Body of pancreas (tissue), 4 donors: ENCODE measurements around the gene EEFSEC.

Source experiments
- POLR2A ChIP-seq, 3 donors: fragments of 450-650 bp; IDR thresholded peaks; one replicate each; pipeline ENCODE4 v1.6.1; 2016; ENCODE audit warnings: antibody characterized with exemption in 3 of 3, mild to moderate bottlenecking in 2 of 3
- TF ChIP-seq, protein P1 (sequence below), 7 experiments: fragments of 450-650 bp in 4 of 7; fragments of 200-600 bp in 3 of 7; sonication (generic) in 3 of 7; IDR thresholded peaks; one replicate each; pipeline ENCODE4 v1.5.1; 2016 to 2019; ENCODE audit warnings: antibody characterized with exemption in 7 of 7

GRCh38 chr3:128447561-128448013, 294.3 kb downstream of the EEFSEC start:
- TF ChIP-seq POLR2A (IDR thresholded peaks at IDR 0.05), result no peak
- TF ChIP-seq, protein P1, sequence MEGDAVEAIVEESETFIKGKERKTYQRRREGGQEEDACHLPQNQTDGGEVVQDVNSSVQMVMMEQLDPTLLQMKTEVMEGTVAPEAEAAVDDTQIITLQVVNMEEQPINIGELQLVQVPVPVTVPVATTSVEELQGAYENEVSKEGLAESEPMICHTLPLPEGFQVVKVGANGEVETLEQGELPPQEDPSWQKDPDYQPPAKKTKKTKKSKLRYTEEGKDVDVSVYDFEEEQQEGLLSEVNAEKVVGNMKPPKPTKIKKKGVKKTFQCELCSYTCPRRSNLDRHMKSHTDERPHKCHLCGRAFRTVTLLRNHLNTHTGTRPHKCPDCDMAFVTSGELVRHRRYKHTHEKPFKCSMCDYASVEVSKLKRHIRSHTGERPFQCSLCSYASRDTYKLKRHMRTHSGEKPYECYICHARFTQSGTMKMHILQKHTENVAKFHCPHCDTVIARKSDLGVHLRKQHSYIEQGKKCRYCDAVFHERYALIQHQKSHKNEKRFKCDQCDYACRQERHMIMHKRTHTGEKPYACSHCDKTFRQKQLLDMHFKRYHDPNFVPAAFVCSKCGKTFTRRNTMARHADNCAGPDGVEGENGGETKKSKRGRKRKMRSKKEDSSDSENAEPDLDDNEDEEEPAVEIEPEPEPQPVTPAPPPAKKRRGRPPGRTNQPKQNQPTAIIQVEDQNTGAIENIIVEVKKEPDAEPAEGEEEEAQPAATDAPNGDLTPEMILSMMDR (IDR thresholded peaks at IDR 0.05), result no peak
